ENCODE measurements around the gene GNB1L.

GNB1L gene

DNA sequence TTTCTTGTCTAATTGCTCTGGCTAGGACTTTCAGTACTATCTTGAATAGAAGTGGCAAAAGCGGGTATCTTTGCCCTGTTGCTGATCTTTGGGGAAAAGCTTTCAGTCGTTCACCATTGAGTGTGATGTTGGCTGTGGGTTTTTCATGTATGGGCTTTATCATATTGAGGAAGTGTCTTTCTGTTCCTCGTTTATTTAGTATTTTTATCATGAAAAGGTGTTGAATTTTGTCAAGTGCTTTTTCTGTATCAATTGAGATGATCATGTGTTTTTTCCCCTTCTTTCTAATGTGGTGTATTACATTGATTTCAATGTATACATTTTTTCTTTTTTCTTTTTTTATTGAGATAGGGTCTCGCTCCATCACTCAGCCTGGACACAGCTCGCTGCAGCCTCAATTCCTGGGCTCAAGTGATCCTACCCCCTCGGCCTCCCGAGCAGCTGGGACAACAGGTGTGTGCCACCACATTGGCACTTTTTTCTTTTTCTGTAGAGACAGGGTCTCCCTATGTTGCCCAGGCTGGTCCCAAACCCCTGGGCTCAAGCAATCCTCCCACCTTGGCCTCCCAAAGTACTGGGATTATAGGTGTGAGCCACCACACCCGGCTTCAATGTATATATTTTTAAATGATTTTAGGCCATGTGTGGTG, 5.3 kb upstream of the GNB1L start:
- DNase-seq: no peak

GRCh38 chr22:19857382-19857781, 2.7 kb upstream of the GNB1L start:
- DNase-seq: no peak

DNA sequence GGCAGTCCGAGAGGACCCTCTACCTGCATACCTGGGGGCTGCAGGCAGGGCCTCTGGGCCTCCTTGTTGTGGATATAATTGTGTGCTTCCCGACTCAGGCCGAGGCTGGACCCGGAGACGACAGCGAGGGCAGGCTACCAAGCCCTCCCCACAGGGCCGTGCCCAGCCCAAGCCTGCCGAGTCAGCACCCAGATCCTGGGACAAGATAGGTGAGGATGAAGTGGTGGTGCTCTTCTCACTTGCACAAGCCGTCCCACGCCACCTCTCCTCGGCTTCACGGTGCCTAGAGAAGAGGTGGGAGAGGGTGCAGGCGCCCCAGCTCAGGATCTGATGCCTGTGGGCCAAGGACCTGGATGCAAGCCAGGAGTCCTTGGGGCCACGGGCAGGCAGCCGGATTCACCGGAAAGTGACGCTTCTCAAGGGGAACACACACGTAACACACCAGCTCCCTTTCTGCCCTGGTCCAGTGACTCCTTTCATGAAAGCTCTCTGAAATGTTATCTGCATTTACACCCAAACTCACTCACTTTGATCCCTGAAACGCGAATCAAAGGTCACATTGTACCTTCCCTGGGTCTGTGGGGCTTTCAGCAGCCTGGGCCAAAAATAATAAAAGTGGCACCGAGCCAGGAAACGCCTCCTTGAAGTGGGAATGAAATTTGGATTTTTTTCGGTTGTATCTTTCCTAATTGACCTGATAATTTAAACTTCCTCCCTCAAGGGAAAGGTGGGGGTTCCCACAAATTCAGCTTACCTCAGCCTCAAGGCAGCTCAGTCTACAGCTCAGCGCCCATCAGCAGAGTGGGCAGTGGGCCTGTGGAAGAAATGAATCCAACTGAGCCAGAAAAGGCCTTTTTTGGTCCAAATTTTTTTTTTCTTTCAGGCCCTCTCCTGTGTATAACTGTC, 1.1 kb upstream of the GNB1L start:
- peak; percentile 12 for DNase-seq

- DNase-seq: no peak
Observed at GRCh38 chr22:19853879-19854777, 546 bp downstream of the GNB1L start.

DNA sequence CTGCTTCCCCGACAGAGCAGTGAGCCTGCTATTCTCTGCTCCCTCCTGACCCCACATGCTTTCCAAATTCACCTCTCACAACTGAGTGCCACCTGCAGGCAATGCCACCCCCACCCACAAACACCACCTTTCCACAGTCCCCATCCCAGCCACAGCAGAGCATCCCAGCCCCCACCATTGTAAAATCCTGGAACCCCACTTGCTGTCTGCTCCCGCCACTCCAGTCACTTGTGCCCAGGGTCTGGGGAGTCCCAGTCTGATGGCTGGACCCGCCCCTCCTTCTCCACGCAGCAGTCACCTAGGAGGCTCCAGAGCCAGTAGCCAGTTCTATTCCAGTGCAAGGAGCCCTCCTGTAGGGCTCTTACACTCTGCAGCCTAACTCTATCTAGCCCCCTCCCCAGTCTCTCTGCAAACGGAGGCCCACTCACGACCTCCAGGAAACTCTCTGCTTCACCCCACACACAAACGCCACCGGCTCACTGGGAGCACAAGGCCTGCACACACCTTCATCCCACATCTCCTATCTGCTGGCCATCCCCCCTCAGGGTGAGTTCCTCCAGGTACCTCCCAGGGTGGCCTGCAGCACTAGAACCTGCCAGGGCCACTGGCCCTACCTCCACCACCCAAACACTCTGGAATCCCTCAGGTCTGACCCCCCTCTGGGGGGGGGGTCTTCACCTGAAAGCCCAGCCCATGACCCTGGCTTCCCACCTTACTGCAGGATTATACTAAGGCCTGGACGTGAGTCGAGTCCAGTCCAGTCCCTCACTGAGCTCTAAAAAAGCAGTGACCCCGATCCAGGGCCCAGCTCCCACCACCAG, 1.4 kb downstream of the GNB1L start:
- no peak for DNase-seq

- peak; percentile 37 for DNase-seq
Observed at GRCh38 chr22:19852177-19852781, 2.4 kb downstream of the GNB1L start.

- no peak for DNase-seq
Observed at GRCh38 chr22:19851291-19852176, 3.1 kb downstream of the GNB1L start.

DNA sequence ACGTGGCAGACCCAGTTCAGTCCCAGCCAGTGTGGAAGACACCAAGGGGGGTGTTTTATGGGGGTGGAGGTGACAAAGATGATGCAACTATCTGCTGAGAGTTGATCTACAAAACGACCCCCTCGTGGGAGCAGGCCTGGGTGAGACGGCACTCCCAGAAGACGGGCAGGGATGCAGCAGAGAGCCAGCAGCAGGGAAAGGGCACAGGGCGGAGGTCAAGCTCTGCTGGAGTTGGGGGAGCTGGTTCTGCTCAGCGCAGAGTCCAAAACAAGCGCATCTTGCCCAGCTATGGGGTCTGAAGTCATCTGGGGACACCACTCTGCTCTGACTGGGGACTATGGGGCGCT, 3.9 kb downstream of the GNB1L start:
- DNase-seq: no peak

GRCh38 chr22:19849835-19850762, 4.6 kb downstream of the GNB1L start:
- no peak for DNase-seq

GRCh38 chr22:19848298-19849224, 6.1 kb downstream of the GNB1L start:
- DNase-seq: no peak

DNA sequence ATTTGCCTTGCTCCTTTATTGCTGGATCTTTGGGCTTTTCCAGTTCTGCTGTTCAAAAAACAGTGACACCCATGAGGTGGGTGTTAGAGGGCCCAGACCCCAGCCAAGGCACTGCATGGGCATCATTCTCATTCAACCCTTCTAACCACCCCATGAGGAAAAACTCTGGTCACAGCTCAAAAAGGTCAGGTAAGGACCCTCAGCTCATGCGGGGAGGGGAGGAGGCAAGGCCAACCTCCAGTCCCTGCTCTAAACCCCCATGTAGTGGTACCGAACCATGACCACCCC, 7.4 kb downstream of the GNB1L start:
- DNase-seq: no peak

GRCh38 chr22:19846620-19847344, 7.9 kb downstream of the GNB1L start:
- no peak for DNase-seq

GRCh38 chr22:19845054-19845722, 9.5 kb downstream of the GNB1L start:
- DNase-seq: no peak

- DNase-seq: no peak
Observed at GRCh38 chr22:19844377-19845053, 10.2 kb downstream of the GNB1L start.

GRCh38 chr22:19843857-19844376, 10.8 kb downstream of the GNB1L start:
- DNase-seq: no peak

GRCh38 chr22:19843107-19843856, 11.4 kb downstream of the GNB1L start:
- DNase-seq: peak; percentile 23
